ENCODE data around the gene C19orf53. TPM values are rescaled to one million over a fixed set of nuclear protein-coding genes. Genes with fewer than 3 reads are reported as not detected.

Gene C19orf53
- total and polyA plus RNA-seq, 9 of the 15 experiments (the other 6 are each of a cell fraction or from before 2014, with no cell fraction given) = 98.5 to 441 (median 164) TPM

DNA sequence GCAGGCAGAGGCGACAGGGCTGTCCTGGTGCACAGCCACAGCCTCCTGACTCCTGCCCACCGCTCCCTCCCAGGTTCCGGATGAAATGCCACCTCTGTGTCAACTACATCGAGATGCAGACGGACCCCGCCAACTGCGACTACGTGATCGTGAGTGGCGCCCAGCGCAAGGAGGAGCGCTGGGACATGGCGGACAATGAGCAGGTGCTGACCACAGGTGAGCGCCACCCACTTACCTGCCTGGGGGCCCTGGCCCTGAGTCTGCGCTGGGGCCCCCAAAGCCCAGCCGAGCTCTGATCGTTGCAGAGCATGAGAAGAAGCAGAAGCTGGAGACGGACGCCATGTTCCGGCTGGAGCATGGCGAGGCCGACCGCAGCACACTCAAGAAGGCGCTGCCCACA is 15.5 kb upstream of the C19orf53 start:
- Histone ChIP-seq H3K9me3 (replicated peaks; ENCODE audit: control insufficient read depth, insufficient read depth, low read depth, low read length) (no peaks in the 10 kb centered on the region), H3K79me2 (ENCODE audit: control insufficient read depth, insufficient read depth, low read length) (peaks cover 7% of the 10 kb centered on the region), H3K4me1 (replicated peaks in 1 of 2; ENCODE audit: control insufficient read depth in 2 of 2, insufficient read depth in 2 of 2, low read length in 2 of 2) (peaks cover 0 to 23% of the 10 kb centered on the region in 2 experiments; a peak in 2 of 5 replicates), H3K27ac (ENCODE audit: extremely low read depth, low read depth, low read length) (no peak overlapping the region), H3K4me3 (no peak overlapping the region), H2AFZ (ENCODE audit: low read depth, low read length) (no peak overlapping the region), H3K9me1 (ENCODE audit: control insufficient read depth, insufficient read depth, low read length) (no peaks in the 10 kb centered on the region), H3K4me2 (ENCODE audit: insufficient read depth, low read length) (no peak overlapping the region), H3K9ac (ENCODE audit: insufficient read depth in 1 of 2, low read depth in 2 of 2, low read length in 2 of 2) (no peak overlapping the region; a peak in 1 of 4 replicates), H3K27me3 (ENCODE audit: control insufficient read depth in 2 of 2, insufficient read depth in 2 of 2, low read length in 2 of 2) (no peaks in the 10 kb centered on the region), H4K20me1 (replicated peaks; ENCODE audit: control insufficient read depth, insufficient read depth, low read length) (no peaks in the 10 kb centered on the region), H3K36me3 (ENCODE audit: control insufficient read depth, insufficient read depth, low read length) (peaks cover 75% of the 10 kb centered on the region)
- DNase-seq (ENCODE audit: extremely low read depth in 1 of 4, low spot score in 3 of 4) (no peak), ATAC-seq (no peak), FAIRE-seq (no peak)
- intact Hi-C loops (cut with micrococcal nuclease) (no loop called here), in situ Hi-C loops (cut with MboI) (no loop called here)
- ChIA-PET CTCF (ENCODE audit: low intra/inter-chr PET ratio) (no interaction called here), POLR2A (no interaction called here)
- no TSS peak for BruUV-seq (replicated peaks)
- 96% methylated on average over 23 of the region's 24 CpGs for WGBS (ENCODE audit: insufficient coverage, low coverage, missing lambda C conversion rate)
- no peak for TF ChIP-seq GATAD2B (IDR thresholded peaks at IDR 0.05; ENCODE audit: borderline replicate concordance)
- TF ChIP-seq ZNF274 (IDR thresholded peaks at IDR 0.05; ENCODE audit: borderline replicate concordance, low read depth, low read length) = no peak
- peak; percentile 55 for TF ChIP-seq RBFOX2 (IDR thresholded peaks at IDR 0.05; ENCODE audit: low read depth, low read length)
- TF ChIP-seq RFX1 (IDR thresholded peaks at IDR 0.05) = no peak
- no peak for TF ChIP-seq NUFIP1 (IDR thresholded peaks at IDR 0.05; ENCODE audit: partially characterized antibody)
- no peak for TF ChIP-seq RB1 (IDR thresholded peaks at IDR 0.05; ENCODE audit: low read depth)
- no peak for TF ChIP-seq CBX8 (IDR thresholded peaks at IDR 0.05; ENCODE audit: borderline replicate concordance, extremely low read depth, low read depth, low read length, poor library complexity, severe bottlenecking)
- no peak for TF ChIP-seq ZNF644 (tag; IDR thresholded peaks at IDR 0.05; ENCODE audit: low read depth)
- no peak for TF ChIP-seq ZNF780A (CRISPR knock-in tag; IDR thresholded peaks at IDR 0.05)
- TF ChIP-seq POLR2G (IDR thresholded peaks at IDR 0.05; ENCODE audit: low read depth, low read length) = peak; percentile 45; the same call in 1 of the 2 replicates
- TF ChIP-seq, protein P1, sequence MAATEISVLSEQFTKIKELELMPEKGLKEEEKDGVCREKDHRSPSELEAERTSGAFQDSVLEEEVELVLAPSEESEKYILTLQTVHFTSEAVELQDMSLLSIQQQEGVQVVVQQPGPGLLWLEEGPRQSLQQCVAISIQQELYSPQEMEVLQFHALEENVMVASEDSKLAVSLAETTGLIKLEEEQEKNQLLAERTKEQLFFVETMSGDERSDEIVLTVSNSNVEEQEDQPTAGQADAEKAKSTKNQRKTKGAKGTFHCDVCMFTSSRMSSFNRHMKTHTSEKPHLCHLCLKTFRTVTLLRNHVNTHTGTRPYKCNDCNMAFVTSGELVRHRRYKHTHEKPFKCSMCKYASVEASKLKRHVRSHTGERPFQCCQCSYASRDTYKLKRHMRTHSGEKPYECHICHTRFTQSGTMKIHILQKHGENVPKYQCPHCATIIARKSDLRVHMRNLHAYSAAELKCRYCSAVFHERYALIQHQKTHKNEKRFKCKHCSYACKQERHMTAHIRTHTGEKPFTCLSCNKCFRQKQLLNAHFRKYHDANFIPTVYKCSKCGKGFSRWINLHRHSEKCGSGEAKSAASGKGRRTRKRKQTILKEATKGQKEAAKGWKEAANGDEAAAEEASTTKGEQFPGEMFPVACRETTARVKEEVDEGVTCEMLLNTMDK (IDR thresholded peaks at IDR 0.05; ENCODE audit: borderline replicate concordance, insufficient read depth, low read depth, low read length, poor library complexity, severe bottlenecking) = no peak
- TF ChIP-seq, protein P2, sequence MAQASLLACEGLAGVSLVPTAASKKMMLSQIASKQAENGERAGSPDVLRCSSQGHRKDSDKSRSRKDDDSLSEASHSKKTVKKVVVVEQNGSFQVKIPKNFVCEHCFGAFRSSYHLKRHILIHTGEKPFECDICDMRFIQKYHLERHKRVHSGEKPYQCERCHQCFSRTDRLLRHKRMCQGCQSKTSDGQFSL (CRISPR knock-in tag; IDR thresholded peaks at IDR 0.05) = no peak
- TF ChIP-seq, protein P2 (tag; IDR thresholded peaks at IDR 0.05) = no peak
- TF ChIP-seq TAF7 (tag; IDR thresholded peaks at IDR 0.05) = no peak
- TF ChIP-seq, protein P3, sequence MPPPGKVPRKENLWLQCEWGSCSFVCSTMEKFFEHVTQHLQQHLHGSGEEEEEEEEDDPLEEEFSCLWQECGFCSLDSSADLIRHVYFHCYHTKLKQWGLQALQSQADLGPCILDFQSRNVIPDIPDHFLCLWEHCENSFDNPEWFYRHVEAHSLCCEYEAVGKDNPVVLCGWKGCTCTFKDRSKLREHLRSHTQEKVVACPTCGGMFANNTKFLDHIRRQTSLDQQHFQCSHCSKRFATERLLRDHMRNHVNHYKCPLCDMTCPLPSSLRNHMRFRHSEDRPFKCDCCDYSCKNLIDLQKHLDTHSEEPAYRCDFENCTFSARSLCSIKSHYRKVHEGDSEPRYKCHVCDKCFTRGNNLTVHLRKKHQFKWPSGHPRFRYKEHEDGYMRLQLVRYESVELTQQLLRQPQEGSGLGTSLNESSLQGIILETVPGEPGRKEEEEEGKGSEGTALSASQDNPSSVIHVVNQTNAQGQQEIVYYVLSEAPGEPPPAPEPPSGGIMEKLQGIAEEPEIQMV (tag; conservative IDR thresholded peaks at IDR 0.05; ENCODE audit: low read depth) = no peak
- no peak for TF ChIP-seq ZNF133 (CRISPR knock-in tag; IDR thresholded peaks at IDR 0.05)
- TF ChIP-seq SREBF2 (CRISPR knock-in tag; IDR thresholded peaks at IDR 0.05) = no peak
- TF ChIP-seq PCBP2 (IDR thresholded peaks at IDR 0.05; ENCODE audit: low read depth, low read length, poor library complexity, severe bottlenecking) = no peak
- TF ChIP-seq MYBL2 (IDR thresholded peaks at IDR 0.05; ENCODE audit: low read depth) = no peak
- TF ChIP-seq MYBL2 (CRISPR knock-in tag; IDR thresholded peaks at IDR 0.05; ENCODE audit: borderline replicate concordance) = no peak

Measured in K562 (cell line).